HepG2 (cell line): Measurements from ENCODE around the gene HOPX.

Experiments used
- MLX ChIP-seq: IDR thresholded peaks from 2 replicates; pipeline ENCODE4 v1.6.1; 2016
- MXI1 ChIP-seq: IDR thresholded peaks from 3 replicates; pipeline ENCODE4 v1.6.1; 2012; ENCODE audit warnings: low read depth, low read length, inconsistent platforms, borderline replicate concordance
- SUZ12 ChIP-seq: fragments of 150-350 bp; IDR thresholded peaks from 2 replicates; pipeline ENCODE4 v1.6.1; 2014; ENCODE audit warnings: low read depth, low read length
- ZNF282 ChIP-seq: fragments of 450-650 bp; IDR thresholded peaks from 2 replicates; pipeline ENCODE4 v1.6.1; 2018; ENCODE audit not compliant: partially characterized antibody
- ZNF747 ChIP-seq: sonication (generic); formaldehyde crosslinking; IDR thresholded peaks from 2 replicates; pipeline ENCODE4 v1.8.1; 2023; ENCODE audit warnings: missing genetic modification reagents, mild to moderate bottlenecking, borderline replicate concordance

GRCh38 chr4:56607926-56608325 is 73.2 kb downstream of the HOPX start:
- TF ChIP-seq ZNF747 (CRISPR knock-in tag): no peak
- no peak for TF ChIP-seq SUZ12
- no peak for TF ChIP-seq MLX (CRISPR knock-in tag)
- TF ChIP-seq ZNF282: no peak
- no peak for TF ChIP-seq MXI1
